ENCODE results near the gene GALNTL6.
"Not testable (repeated sequence)": the region's sequence is repeated elsewhere in the genome, so short reads cannot be mapped to it uniquely, and the experiment has no call there.

GALNTL6 gene

DNA sequence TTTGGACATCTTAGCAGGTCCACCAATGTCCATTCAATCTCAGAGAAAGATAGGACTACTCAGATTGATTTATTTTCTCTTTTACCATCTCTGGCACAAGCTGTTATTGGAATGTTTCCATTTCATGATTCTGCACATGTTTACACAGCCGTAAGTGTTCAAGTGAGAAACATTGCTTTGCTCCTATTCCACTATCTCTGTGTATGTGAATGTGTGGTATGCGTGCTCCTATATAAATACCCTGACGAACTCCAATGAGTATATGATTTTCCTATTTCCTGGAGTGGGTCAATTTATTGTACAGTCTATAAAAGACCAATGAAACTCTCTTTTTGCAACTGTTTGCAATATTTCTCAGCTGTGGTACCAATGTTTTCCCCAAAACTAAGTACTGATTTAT, 1134.4 kb downstream of the GALNTL6 start:
- no peak overlapping the region for H3K4me3 ChIP-seq (ENCODE audit: control insufficient read depth, low read depth, low read length)
- DNase-seq (ENCODE audit: low read depth), result no peak
- TF ChIP-seq CTCF (conservative IDR thresholded peaks at IDR 0.05; ENCODE audit: control insufficient read depth, insufficient read depth, low read depth, low read length), result no peak

- no peak overlapping the region for H3K4me3 ChIP-seq (ENCODE audit: control insufficient read depth, low read depth, low read length)
- DNase-seq (ENCODE audit: low read depth), result no peak
- no peak for TF ChIP-seq CTCF (conservative IDR thresholded peaks at IDR 0.05; ENCODE audit: control insufficient read depth, insufficient read depth, low read depth, low read length)
Observed at GRCh38 chr4:172950990-172951389, 1137.8 kb downstream of the GALNTL6 start.

DNA sequence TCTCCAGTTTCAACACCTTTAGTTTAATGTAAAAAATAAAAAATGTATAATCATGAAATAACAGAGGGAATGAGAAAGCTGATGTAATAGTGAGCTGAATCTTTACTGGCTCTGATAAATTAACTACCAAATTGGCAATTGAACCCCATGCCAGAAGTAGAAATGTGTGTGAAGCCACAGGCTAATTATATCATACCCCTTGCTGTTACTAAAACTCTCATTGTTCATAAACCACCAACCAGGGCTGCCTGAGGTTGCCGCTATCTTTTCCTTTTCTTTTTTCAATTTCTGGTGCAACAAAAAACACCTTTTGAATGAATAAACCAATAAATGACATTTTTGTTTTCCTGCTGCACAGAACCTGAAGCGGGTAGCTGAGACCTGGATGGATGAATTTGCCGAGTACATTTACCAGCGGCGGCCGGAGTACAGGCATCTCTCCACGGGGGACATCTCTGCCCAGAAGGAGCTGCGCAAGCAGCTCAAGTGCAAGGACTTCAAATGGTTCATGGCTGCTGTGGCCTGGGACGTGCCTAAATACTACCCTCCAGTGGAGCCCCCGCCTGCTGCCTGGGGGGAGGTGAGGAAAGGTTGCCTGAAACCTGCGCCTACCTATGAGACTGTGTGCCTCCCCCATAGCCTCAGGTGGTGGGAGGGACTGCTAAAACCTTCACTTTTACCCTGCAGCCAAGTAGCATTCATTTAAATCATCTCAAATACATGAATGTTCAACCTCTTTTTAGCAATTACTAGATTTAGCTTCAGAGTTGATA, 1138.7 kb downstream of the GALNTL6 start:
- no peak overlapping the region for H3K4me3 ChIP-seq (ENCODE audit: control insufficient read depth, low read depth, low read length)
- no peak for TF ChIP-seq CTCF (conservative IDR thresholded peaks at IDR 0.05; ENCODE audit: control insufficient read depth, insufficient read depth, low read depth, low read length)
- DNase-seq (ENCODE audit: low read depth), result no peak

DNA sequence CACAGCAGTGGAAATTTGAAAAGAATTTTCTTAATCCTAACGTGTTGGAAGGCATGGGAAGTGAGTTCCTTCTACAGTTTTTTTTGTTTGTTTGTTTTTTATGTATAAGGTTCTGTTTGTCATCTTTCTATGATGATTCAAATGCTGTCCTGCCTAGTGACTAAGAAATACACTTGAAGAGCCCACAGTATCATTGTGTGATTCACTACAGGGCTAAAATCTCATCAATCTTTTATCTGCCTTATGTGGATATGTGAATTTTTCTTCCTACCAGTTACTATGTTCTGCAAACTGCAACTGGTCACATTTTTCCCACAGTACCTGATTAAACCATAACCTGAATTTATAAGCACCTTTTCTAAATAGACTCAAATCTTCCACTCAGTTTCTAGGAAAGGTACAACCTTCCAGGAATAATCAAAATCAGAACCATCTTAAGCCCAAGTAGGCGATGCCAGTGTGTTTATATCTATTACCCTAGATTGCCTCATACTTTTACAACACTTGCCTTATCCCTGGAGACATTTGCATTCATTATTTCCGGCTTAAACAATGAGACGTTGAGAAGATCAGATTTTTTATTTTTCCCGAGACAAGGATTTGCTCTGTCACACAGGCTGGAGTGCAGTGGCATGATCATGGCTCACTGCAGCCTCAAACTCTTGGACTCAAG, 1140.8 kb downstream of the GALNTL6 start:
- peak; percentile 51 for DNase-seq (ENCODE audit: low read depth)
- no peak for TF ChIP-seq CTCF (conservative IDR thresholded peaks at IDR 0.05; ENCODE audit: control insufficient read depth, insufficient read depth, low read depth, low read length)
- no peak overlapping the region for H3K4me3 ChIP-seq (ENCODE audit: control insufficient read depth, low read depth, low read length)

DNA sequence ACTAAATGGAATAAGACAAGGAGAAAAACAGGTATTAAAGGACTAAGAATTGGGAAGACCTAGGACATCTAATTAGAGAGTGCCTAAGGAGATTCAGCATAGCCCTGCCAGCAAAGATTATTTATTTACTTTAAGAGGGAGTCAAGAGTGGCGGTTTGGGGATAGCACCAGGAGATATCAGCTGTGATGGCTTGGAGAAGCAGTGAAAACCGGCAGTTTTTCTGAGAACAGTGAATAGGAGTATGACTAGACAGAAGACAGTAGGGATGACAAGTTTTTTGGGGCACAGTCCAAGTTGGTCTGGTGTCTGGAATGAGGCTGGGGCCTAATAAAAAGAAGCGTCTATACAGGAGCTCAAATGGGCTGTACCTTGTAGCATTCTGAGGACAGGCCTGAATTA, 1143.1 kb downstream of the GALNTL6 start:
- not testable (repeated sequence) for DNase-seq (ENCODE audit: low read depth); H3K4me3 ChIP-seq (ENCODE audit: control insufficient read depth, low read depth, low read length)

DNA sequence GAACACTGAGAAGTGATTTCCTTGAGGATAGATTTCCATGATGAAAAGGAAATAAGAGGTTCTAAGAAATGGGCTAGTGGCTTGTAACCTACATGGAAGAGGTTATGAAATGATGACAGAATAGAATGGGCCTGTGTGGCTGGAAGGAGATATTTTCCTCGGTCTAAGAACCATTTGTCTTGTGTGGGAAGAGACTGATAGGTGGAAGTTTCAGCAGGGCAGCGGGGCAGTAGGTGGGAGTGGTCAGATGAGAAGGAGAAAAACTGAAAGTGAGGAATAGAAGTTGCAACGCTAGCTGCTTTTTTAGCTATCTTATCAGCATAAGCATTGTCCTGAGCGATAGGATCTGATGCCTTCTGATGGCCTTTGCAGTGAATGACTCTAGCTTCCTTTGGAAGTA, 1144.0 kb downstream of the GALNTL6 start:
- H3K4me3 ChIP-seq (ENCODE audit: control insufficient read depth, low read depth, low read length), result no peak overlapping the region
- no peak for DNase-seq (ENCODE audit: low read depth)
- no peak for TF ChIP-seq CTCF (conservative IDR thresholded peaks at IDR 0.05; ENCODE audit: control insufficient read depth, insufficient read depth, low read depth, low read length)

- TF ChIP-seq CTCF (conservative IDR thresholded peaks at IDR 0.05; ENCODE audit: control insufficient read depth, insufficient read depth, low read depth, low read length), result no peak
- no peak overlapping the region for H3K4me3 ChIP-seq (ENCODE audit: control insufficient read depth, low read depth, low read length)
- DNase-seq (ENCODE audit: low read depth), result peak; percentile 84
Observed at GRCh38 chr4:172962564-172963353, 1149.6 kb downstream of the GALNTL6 start.
